Neural crest cell (in vitro differentiated cells): ENCODE data around the gene ZBTB5. TPM values are rescaled to one million over a fixed set of nuclear protein-coding genes. Genes with fewer than 3 reads are reported as not detected.
"Not testable (repeated sequence)": the region's sequence is repeated elsewhere in the genome, so short reads cannot be mapped to it uniquely, and the experiment has no call there.

Experiments used
- DNase-seq: peaks from one replicate; pipeline ENCODE4 v3.0.0; 2021; ENCODE audit warnings: low read depth, mixed read lengths, low spot score
- H3K27ac Mint-ChIP-seq: one replicate; pipeline ENCODE4 v1.8.0; 2021; ENCODE audit warnings: mild to moderate bottlenecking, mixed read lengths; ENCODE audit not compliant: unreplicated experiment
- H3K27me3 Mint-ChIP-seq: 2 replicates; pipeline ENCODE4 v1.8.0; 2021; ENCODE audit warnings: low read depth, mild to moderate bottlenecking, mixed read lengths
- H3K36me3 Mint-ChIP-seq: 2 replicates; pipeline ENCODE4 v1.8.0; 2021; ENCODE audit warnings: low read depth, mild to moderate bottlenecking, mixed read lengths
- H3K4me1 Mint-ChIP-seq: 2 replicates; pipeline ENCODE4 v1.8.0; 2021; ENCODE audit warnings: mixed read lengths
- H3K4me3 Mint-ChIP-seq: one replicate; pipeline ENCODE4 v1.8.0; 2021; ENCODE audit warnings: mild to moderate bottlenecking, mixed read lengths
- H3K9me3 Mint-ChIP-seq: 2 replicates; pipeline ENCODE4 v1.8.0; 2021; ENCODE audit warnings: mixed read lengths
- CTCF ChIP-seq: fragments of 200-600 bp; sonication (generic); conservative IDR thresholded peaks from 2 replicates; pipeline ENCODE4 v1.5.0; 2021; ENCODE audit warnings: antibody characterized with exemption, mild to moderate bottlenecking
- total RNA-seq: library from RNA; stranded (reverse); gene quantifications from 2 replicates; pipeline ENCODE4 v1.2.1, GENCODE V29; 2021

The ZBTB5 gene
- total RNA-seq, 1 donor from 2014 or later, result 22.9 TPM

GRCh38 chr9:37485389-37486255, 20.4 kb upstream of the ZBTB5 start, which contains the start of gene POLR1E:
POLR1E (plus strand) TSS chr9:37485948; CDS start chr9:37486048, 100 bp downstream.
- TF ChIP-seq CTCF, result no peak
- peak; percentile 91 for DNase-seq
- Mint-ChIP-seq H3K4me1 (peaks cover 30% of the 10 kb centered on the region), H3K4me3 (peak within 1 kb of the TSS; percentile 96), H3K27me3 (peaks cover 5% of the 10 kb centered on the region), H3K27ac (peak within 1 kb of the TSS; percentile 59), H3K9me3 (no peaks in the 10 kb centered on the region), H3K36me3 (peaks cover 3% of the 10 kb centered on the region)

GRCh38 chr9:37480759-37481158, 15.5 kb upstream of the ZBTB5 start:
- no peaks in the 10 kb centered on the region for H3K36me3 Mint-ChIP-seq
- H3K27me3 Mint-ChIP-seq, result peaks cover 17% of the 10 kb centered on the region
- H3K4me1 Mint-ChIP-seq, result peaks cover 8% of the 10 kb centered on the region
- no peak overlapping the region for H3K27ac Mint-ChIP-seq
- no peaks in the 10 kb centered on the region for H3K9me3 Mint-ChIP-seq
- no peak for TF ChIP-seq CTCF
- no peak for DNase-seq
- no peak overlapping the region for H3K4me3 Mint-ChIP-seq

GRCh38 chr9:37477987-37478619, 12.9 kb upstream of the ZBTB5 start:
- not testable (repeated sequence) for H3K9me3 Mint-ChIP-seq, H3K36me3 Mint-ChIP-seq, H3K4me1 Mint-ChIP-seq, H3K4me3 Mint-ChIP-seq, H3K27ac Mint-ChIP-seq, DNase-seq
- peaks cover 17% of the 10 kb centered on the region for H3K27me3 Mint-ChIP-seq

- H3K36me3 Mint-ChIP-seq, H3K4me1 Mint-ChIP-seq: not testable (repeated sequence)
Measured at GRCh38 chr9:37477443-37477842, 12.2 kb upstream of the ZBTB5 start.

GRCh38 chr9:37476930-37477329, 11.7 kb upstream of the ZBTB5 start:
- no peak for DNase-seq
- no peak overlapping the region for H3K4me3 Mint-ChIP-seq
- H3K4me1 Mint-ChIP-seq, result peaks cover 11% of the 10 kb centered on the region
- H3K27ac Mint-ChIP-seq, result no peak overlapping the region
- peaks cover 4% of the 10 kb centered on the region for H3K9me3 Mint-ChIP-seq
- no peak for TF ChIP-seq CTCF
- no peaks in the 10 kb centered on the region for H3K36me3 Mint-ChIP-seq
- H3K27me3 Mint-ChIP-seq, result peaks cover 17% of the 10 kb centered on the region

More at GRCh38 chr9:37477443-37477842, 12.2 kb upstream of the ZBTB5 start:
- not testable (repeated sequence) for H3K9me3 Mint-ChIP-seq, DNase-seq, H3K27ac Mint-ChIP-seq, H3K4me3 Mint-ChIP-seq
- peaks cover 17% of the 10 kb centered on the region for H3K27me3 Mint-ChIP-seq

GRCh38 chr9:37474438-37474837, 9.2 kb upstream of the ZBTB5 start:
- Mint-ChIP-seq H3K27ac (no peak overlapping the region), H3K36me3 (no peaks in the 10 kb centered on the region), H3K4me1 (peaks cover 17% of the 10 kb centered on the region), H3K4me3 (no peak overlapping the region), H3K27me3 (peaks cover 12% of the 10 kb centered on the region), H3K9me3 (peaks cover 4% of the 10 kb centered on the region)
- DNase-seq, result no peak
- no peak for TF ChIP-seq CTCF

- H3K4me1 Mint-ChIP-seq, result peaks cover 17% of the 10 kb centered on the region
- not testable (repeated sequence) for H3K9me3 Mint-ChIP-seq, H3K27ac Mint-ChIP-seq, H3K36me3 Mint-ChIP-seq, DNase-seq, H3K4me3 Mint-ChIP-seq
- peaks cover 12% of the 10 kb centered on the region for H3K27me3 Mint-ChIP-seq
Measured at GRCh38 chr9:37473982-37474381, 8.7 kb upstream of the ZBTB5 start.
